ENCODE data around the gene EFCAB8. TPM values are rescaled to one million over a fixed set of nuclear protein-coding genes. Genes with fewer than 3 reads are reported as not detected.

EFCAB8 gene
- total RNA-seq, 1 experiment from 2014 or later, result 1.8 TPM

DNA sequence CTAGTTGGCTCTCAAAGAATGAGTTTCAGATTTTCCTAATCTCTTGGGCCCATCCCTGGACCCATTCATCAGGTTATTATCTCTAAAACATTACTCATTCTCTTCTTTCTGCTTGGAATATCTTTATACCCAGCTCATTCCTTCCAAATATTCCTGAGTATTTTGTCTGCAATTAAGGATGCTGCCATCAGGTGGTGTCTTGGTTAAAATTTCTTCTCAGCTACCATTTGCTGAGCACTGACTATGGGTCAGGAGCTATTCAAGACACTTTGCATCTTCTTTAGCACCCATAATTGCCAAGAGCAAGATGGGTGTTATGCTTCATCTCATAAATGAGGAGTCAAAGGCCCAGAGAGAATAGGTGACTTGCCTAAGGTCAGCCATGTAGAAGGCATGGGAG, 137.1 kb downstream of the EFCAB8 start:
- no peaks in the 10 kb centered on the region for H3K36me3 ChIP-seq (ENCODE audit: control insufficient read depth, insufficient read depth, low read length)
- no TSS peak for BruUV-seq (replicated peaks)
- Mint-ChIP-seq H3K27ac (ENCODE audit: unreplicated experiment) (no peak overlapping the region), H3K4me3 (ENCODE audit: unreplicated experiment) (no peak overlapping the region), H3K36me3 (ENCODE audit: insufficient read depth, unreplicated experiment) (no peaks in the 10 kb centered on the region), H3K9me3 (ENCODE audit: unreplicated experiment) (peaks cover 15% of the 10 kb centered on the region), H3K4me1 (ENCODE audit: low read depth, unreplicated experiment) (no peaks in the 10 kb centered on the region), H3K27me3 (ENCODE audit: insufficient read depth, unreplicated experiment) (peaks cover 16% of the 10 kb centered on the region)
- TF ChIP-seq, protein P1, sequence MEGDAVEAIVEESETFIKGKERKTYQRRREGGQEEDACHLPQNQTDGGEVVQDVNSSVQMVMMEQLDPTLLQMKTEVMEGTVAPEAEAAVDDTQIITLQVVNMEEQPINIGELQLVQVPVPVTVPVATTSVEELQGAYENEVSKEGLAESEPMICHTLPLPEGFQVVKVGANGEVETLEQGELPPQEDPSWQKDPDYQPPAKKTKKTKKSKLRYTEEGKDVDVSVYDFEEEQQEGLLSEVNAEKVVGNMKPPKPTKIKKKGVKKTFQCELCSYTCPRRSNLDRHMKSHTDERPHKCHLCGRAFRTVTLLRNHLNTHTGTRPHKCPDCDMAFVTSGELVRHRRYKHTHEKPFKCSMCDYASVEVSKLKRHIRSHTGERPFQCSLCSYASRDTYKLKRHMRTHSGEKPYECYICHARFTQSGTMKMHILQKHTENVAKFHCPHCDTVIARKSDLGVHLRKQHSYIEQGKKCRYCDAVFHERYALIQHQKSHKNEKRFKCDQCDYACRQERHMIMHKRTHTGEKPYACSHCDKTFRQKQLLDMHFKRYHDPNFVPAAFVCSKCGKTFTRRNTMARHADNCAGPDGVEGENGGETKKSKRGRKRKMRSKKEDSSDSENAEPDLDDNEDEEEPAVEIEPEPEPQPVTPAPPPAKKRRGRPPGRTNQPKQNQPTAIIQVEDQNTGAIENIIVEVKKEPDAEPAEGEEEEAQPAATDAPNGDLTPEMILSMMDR (IDR thresholded peaks at IDR 0.05; ENCODE audit: insufficient read depth in 1 of 2, low read depth in 1 of 2, low read length in 1 of 2, severe bottlenecking in 1 of 2, unreplicated experiment in 1 of 2), result no peak
- no peak for DNase-seq
- H3K4me3 ChIP-seq (ENCODE audit: low read depth, low read length), result no peak overlapping the region
- POLR2A ChIA-PET, result no interaction called here
- 0 out of 2 replicates have a peak, but pooled peaks cover 1% of the 10 kb centered on the region for H3K27me3 ChIP-seq (replicated peaks; ENCODE audit: control insufficient read depth, insufficient read depth, low read length)
- no peaks in the 10 kb centered on the region for H3K4me1 ChIP-seq
- peaks cover 7% of the 10 kb centered on the region for H3K9me3 ChIP-seq
- CTCF ChIA-PET, result interaction anchor here (0.7 to 1.5 kb wide), 4 partner anchors 15 to 217 kb away, joined by 3 to 10 read pairs (median 4); no protein-coding TSS in a partner anchor
- intact Hi-C loops (cut with micrococcal nuclease; ENCODE audit: unreplicated experiment), result no loop called here

DNA sequence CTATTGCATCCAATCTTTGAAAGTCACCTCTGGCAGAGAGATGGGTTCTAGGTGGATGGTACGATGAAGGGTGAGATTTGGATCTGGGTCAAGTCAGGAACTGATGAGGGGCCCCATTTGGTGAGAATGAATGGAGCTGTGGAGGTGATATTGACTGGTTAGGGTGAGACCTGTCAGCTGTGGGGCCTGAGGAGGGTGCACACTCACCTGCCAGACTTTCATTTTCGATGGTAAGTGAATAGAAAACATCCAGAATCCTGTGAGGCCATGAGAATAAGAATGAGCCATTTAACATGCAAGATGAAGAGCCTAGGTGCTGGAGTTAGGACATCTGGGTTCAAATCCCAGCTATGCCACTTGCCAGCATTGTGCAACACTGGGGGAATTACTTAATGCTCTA, 138.7 kb downstream of the EFCAB8 start:
- CTCF ChIA-PET, result no interaction called here
- H3K9me3 ChIP-seq, result peaks cover 7% of the 10 kb centered on the region
- 0 out of 2 replicates have a peak, but pooled peaks cover 1% of the 10 kb centered on the region for H3K27me3 ChIP-seq (replicated peaks; ENCODE audit: control insufficient read depth, insufficient read depth, low read length)
- H3K36me3 ChIP-seq (ENCODE audit: control insufficient read depth, insufficient read depth, low read length), result no peaks in the 10 kb centered on the region
- H3K4me3 Mint-ChIP-seq (ENCODE audit: unreplicated experiment), result no peak overlapping the region
- peaks cover 20% of the 10 kb centered on the region for H3K27me3 Mint-ChIP-seq (ENCODE audit: insufficient read depth, unreplicated experiment)
- no peak for DNase-seq
- H3K36me3 Mint-ChIP-seq (ENCODE audit: insufficient read depth, unreplicated experiment), result no peaks in the 10 kb centered on the region
- no peaks in the 10 kb centered on the region for H3K4me1 Mint-ChIP-seq (ENCODE audit: low read depth, unreplicated experiment)
- H3K9me3 Mint-ChIP-seq (ENCODE audit: unreplicated experiment), result peaks cover 15% of the 10 kb centered on the region
- no TSS peak for BruUV-seq (replicated peaks)
- H3K4me1 ChIP-seq, result no peaks in the 10 kb centered on the region
- TF ChIP-seq, protein P1 (IDR thresholded peaks at IDR 0.05; ENCODE audit: insufficient read depth in 1 of 2, low read depth in 1 of 2, low read length in 1 of 2, severe bottlenecking in 1 of 2, unreplicated experiment in 1 of 2), result no peak
- H3K4me3 ChIP-seq (ENCODE audit: low read depth, low read length), result no peak overlapping the region
- intact Hi-C loops (cut with micrococcal nuclease; ENCODE audit: unreplicated experiment), result no loop called here
- POLR2A ChIA-PET, result no interaction called here
- H3K27ac Mint-ChIP-seq (ENCODE audit: unreplicated experiment), result no peak overlapping the region

DNA sequence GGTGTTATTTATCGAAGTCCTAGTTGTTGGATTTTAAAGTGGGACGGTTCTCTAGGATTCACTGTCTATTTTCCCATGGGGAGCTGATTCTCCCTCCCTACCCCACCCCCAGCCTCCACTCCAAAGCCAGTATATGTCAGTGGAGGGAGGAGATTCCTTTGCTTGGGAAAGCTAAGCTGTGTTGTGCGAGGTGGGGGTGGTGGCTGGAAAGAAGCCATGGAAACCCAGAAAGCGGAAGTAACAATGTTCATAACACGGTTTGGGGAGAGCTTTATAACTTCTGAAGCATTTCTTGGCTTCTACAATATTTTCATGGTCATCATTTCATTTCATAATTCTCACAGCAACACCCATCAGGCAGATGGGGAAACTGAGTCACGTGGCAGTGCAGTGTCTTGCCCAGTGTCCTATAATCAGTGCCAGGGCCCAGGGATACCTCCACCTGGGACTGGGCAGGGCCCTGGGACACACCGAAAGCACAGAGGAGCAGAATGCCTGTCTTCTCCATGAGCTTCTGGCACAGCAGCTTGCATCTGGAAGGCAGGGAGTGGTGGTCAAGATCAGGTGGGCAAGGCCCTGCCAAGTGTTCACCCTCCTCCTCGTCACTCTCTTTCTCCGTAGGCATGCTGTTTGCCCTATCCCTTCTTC, 141.0 kb downstream of the EFCAB8 start:
- no peak for DNase-seq
- Histone ChIP-seq H3K4me1 (no peaks in the 10 kb centered on the region), H3K4me3 (ENCODE audit: low read depth, low read length) (no peak overlapping the region), H3K36me3 (ENCODE audit: control insufficient read depth, insufficient read depth, low read length) (no peaks in the 10 kb centered on the region), H3K27me3 (replicated peaks; ENCODE audit: control insufficient read depth, insufficient read depth, low read length) (0 out of 2 replicates have a peak, but pooled peaks cover 1% of the 10 kb centered on the region), H3K9me3 (peaks cover 8% of the 10 kb centered on the region)
- H3K4me1 Mint-ChIP-seq (ENCODE audit: low read depth, unreplicated experiment), result no peaks in the 10 kb centered on the region
- TF ChIP-seq, protein P1 (IDR thresholded peaks at IDR 0.05; ENCODE audit: insufficient read depth in 1 of 2, low read depth in 1 of 2, low read length in 1 of 2, severe bottlenecking in 1 of 2, unreplicated experiment in 1 of 2), result no peak
- H3K9me3 Mint-ChIP-seq (ENCODE audit: unreplicated experiment), result peaks cover 6% of the 10 kb centered on the region
- H3K36me3 Mint-ChIP-seq (ENCODE audit: insufficient read depth, unreplicated experiment), result no peaks in the 10 kb centered on the region
- BruUV-seq (replicated peaks), result no TSS peak
- ChIA-PET POLR2A (no interaction called here), CTCF (interaction anchor here (0.6 to 0.7 kb wide), 2 partner anchors 950 to 1167 kb away, joined by 3 read pairs; no protein-coding TSS in a partner anchor)
- no peak overlapping the region for H3K4me3 Mint-ChIP-seq (ENCODE audit: unreplicated experiment)
- H3K27ac Mint-ChIP-seq (ENCODE audit: unreplicated experiment), result no peak overlapping the region
- intact Hi-C loops (cut with micrococcal nuclease; ENCODE audit: unreplicated experiment), result loop anchor here (10.0 kb wide), 1 partner anchor 95 kb away; no protein-coding TSS in a partner anchor
- H3K27me3 Mint-ChIP-seq (ENCODE audit: insufficient read depth, unreplicated experiment), result peaks cover 16% of the 10 kb centered on the region

Data from Caco-2 (cell line).